Spinal cord (tissue), 10 donors: ENCODE data around the gene NDUFA5. TPM values are rescaled to one million over a fixed set of nuclear protein-coding genes. Genes with fewer than 3 reads are reported as not detected.
"Not testable (repeated sequence)": the region's sequence is repeated elsewhere in the genome, so short reads cannot be mapped to it uniquely, and the experiment has no call there.

ENCODE experiments used
- DNase-seq, 6 donors: peaks; one replicate each; pipeline versions ENCODE4 v3.0.0 to v3.0.0-alpha.2; 2013 to 2015; ENCODE audit warnings: low spot score in 6 of 6, low read depth in 4 of 6
- H3K27ac ChIP-seq: one replicate; pipeline ENCODE4 v1.5.1; 2013; ENCODE audit warnings: low read depth, low read length, control low read depth
- H3K27me3 ChIP-seq: one replicate; pipeline ENCODE4 v1.6.1; 2013; ENCODE audit warnings: low read length; ENCODE audit not compliant: control insufficient read depth, insufficient read depth
- H3K36me3 ChIP-seq: one replicate; pipeline ENCODE4 v1.6.1; 2013; ENCODE audit warnings: low read length; ENCODE audit not compliant: control insufficient read depth, insufficient read depth
- H3K4me1 ChIP-seq: one replicate; pipeline ENCODE4 v1.6.1; 2013; ENCODE audit warnings: low read length; ENCODE audit not compliant: control insufficient read depth, insufficient read depth
- H3K4me3 ChIP-seq: one replicate; pipeline ENCODE4 v1.5.1; 2013; ENCODE audit warnings: low read depth, low read length, control low read depth
- H3K9me3 ChIP-seq: one replicate; pipeline ENCODE4 v1.6.1; 2013; ENCODE audit warnings: low read length; ENCODE audit not compliant: control insufficient read depth, insufficient read depth
- WGBS: methylation state at CpG from one replicate; pipeline ENCODE4 v1.1.5; 2013; ENCODE audit warnings: missing lambda C conversion rate; ENCODE audit not compliant: insufficient coverage; 5-methylcytosine and 5-hydroxymethylcytosine counted together
- polyA plus RNA-seq, 2 donors: library from polyadenylated mRNA; unstranded; fragments of 120-200 nt; gene quantifications; one replicate each; pipeline ENCODE4 v1.2.1, GENCODE V29; 2013; ENCODE audit not compliant: insufficient read length in 2 of 2
- total RNA-seq, 2 donors: library from RNA; depleted of rRNA in 1 of 2; stranded (reverse); fragments of 120-200 nt in 1 of 2; fragments of >200 nt in 1 of 2; gene quantifications; one replicate each; pipeline versions ENCODE4 v1.2.3 to v1.2.4, GENCODE V29; 2013 to 2014
- donor health status: healthy.

NDUFA5 gene
- total and polyA plus RNA-seq, 4 donors = 99.9 to 259 (median 184) TPM

DNA sequence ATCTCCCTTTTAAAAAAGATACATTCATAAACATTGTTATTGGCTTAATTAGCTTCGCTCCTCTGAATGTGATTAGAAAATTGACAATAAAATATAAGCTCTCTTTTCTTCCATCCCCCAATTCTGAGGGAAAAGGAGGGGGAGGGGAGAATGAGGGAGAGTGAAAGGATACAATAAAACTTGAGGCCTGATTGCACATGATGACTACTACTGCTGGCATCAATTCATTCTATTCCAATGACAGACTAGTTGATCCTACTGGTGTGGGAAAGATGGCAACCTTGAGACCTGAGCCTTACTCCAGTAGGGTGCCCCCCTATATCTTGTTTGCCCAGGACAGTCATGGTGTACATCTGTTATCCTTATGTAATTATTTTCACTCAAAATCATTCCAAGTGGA lies 18.7 kb downstream of the NDUFA5 start:
- no peak overlapping the region for H3K4me3 ChIP-seq
- H3K36me3 ChIP-seq = no peaks in the 10 kb centered on the region
- H3K27ac ChIP-seq = no peak overlapping the region
- H3K4me1 ChIP-seq = peaks cover 4% of the 10 kb centered on the region
- no peaks in the 10 kb centered on the region for H3K9me3 ChIP-seq
- WGBS = no CpG with 5 or more reads among the region's 1 CpG
- H3K27me3 ChIP-seq = no peaks in the 10 kb centered on the region
- DNase-seq = no peak

DNA sequence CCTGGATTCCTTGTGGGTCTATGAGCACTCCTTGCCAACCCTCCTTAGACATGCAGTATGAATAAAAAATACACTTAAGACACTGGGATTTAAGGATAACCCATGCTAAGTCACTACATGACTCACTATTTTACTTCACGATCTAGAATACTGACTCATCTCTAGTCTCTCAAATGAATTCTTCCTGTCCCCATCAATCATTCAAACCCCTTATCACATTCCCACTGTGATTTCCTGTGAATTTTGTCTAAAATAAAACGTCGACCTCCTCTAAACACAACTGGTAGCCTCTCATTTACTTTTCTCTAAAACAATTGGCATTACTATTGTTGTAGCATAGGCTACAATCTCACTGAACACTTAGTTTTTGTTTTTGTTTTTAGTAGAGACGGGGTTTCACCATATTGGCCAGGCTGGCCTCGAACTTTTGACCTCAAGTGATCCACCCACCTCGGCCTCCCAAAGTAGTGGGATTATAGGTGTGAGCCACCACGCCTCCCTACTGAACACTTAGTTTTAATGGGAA lies 19.4 kb downstream of the NDUFA5 start:
- no peaks in the 10 kb centered on the region for H3K9me3 ChIP-seq
- H3K27me3 ChIP-seq = peaks cover 2% of the 10 kb centered on the region
- WGBS = 89% methylated on average over 1 of the region's 7 CpGs
- H3K4me1 ChIP-seq = peaks cover 4% of the 10 kb centered on the region
- H3K27ac ChIP-seq = no peak overlapping the region
- H3K4me3 ChIP-seq = no peak overlapping the region
- no peaks in the 10 kb centered on the region for H3K36me3 ChIP-seq
- DNase-seq = no peak

DNA sequence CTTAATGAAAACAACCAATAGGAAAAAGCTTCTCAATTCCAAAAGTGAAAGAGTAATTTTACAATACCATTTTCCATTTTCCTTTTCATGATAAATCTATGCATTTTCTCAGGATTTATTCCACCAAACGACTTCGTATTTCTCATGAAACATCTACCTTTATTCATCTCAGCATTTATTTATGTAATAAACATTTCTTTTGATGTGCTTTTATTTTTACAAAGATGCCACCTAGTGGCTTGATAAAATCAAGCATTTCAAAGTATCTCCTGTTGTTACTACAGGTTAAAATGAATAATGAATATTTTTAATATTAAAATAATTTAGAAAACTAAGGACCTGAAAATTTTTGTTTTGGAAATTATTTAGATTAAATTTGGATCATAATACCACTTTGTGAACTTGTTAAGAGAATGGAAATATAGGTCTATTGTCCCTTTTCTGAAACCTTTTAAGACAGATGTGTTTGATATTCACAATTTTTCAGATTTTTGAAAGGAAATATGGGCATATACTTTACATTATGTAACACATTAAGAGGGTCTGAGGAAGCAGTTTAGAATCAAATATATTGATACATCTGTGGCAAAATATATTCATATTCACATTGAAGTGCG lies 20.5 kb downstream of the NDUFA5 start:
- Histone ChIP-seq H3K4me3 (no peak overlapping the region), H3K36me3 (no peaks in the 10 kb centered on the region), H3K27me3 (peaks cover 2% of the 10 kb centered on the region), H3K9me3 (no peaks in the 10 kb centered on the region), H3K4me1 (peaks cover 4% of the 10 kb centered on the region), H3K27ac (no peak overlapping the region)
- no CpG with 5 or more reads among the region's 3 CpGs for WGBS
- DNase-seq = peak in 2 of 6 donors; percentile 30 to 81

DNA sequence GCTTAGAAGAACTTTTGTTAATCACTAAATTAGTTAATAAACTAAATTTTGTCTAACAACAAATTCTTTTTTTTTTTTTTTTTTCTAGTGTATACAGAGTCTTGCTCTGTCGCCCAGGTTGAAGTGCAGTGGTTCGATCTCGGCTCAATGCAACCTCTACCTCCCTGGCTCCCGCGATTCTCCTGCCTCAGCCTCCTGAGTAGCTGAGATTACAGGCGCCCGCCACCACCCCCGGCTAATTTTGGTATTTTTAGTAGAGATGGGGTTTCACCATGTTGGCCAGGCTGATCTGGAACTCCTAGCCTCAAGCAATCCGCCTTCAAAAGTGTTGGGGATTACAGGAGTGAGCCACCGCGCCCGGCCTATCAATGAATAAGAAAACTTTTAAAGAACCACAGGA lies 22.1 kb downstream of the NDUFA5 start:
- H3K4me3 ChIP-seq = peak overlapping the region; percentile 71
- DNase-seq = no peak
- 95% methylated on average over 7 of the region's 12 CpGs for WGBS
- peaks cover 4% of the 10 kb centered on the region for H3K4me1 ChIP-seq
- H3K27me3 ChIP-seq = peaks cover 2% of the 10 kb centered on the region
- peak overlapping the region; percentile 92 for H3K27ac ChIP-seq
- H3K9me3 ChIP-seq = no peaks in the 10 kb centered on the region
- H3K36me3 ChIP-seq = no peaks in the 10 kb centered on the region

DNA sequence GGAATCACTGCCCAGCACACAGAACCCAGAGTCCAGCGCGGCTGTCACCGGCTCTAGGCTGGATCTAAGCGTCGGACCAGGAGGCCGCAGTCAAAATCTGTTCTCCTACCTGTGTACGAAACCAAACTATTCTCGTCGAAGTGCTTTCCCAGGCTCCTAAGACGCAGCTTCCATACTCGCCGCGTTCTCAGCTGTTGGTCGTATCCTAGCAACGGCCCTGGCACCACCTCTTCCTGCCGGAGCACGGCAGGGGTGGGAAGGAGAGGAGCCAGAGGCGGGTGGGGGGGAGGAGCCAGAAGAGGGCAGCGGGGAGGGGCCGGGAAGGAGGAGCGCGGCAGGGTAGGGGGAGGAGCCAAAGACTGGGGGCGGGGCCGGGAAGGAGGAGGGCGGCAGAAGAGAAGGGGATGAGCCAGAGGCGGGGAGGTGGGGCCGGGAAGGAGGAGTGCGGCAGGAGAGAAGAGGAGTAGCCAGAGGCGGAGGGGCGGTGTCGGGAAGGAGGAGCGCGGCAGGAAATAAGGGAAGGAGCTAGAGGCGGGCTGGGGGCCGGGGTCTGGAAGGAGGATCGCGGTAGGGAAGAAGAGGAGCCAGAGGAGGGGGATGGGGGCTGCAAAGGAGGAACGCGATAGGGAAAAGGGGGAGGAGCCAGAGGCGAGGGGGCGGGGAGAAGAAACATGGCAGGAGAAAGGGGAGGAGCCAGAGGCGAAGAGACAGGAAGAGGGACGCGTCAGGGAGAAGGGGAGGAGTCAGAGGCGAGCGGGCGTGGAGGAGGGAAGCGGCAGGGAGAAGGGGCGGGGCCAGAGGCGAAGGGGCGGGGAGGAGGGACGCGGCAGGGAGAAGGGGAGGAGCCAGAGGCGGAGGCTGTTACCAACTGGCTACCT lies 23.0 kb downstream of the NDUFA5 start, which contains the start of gene IQUB:
Gene IQUB (minus strand): TSS at position 213 of the 878 bp plus-strand sequence. CDS start 22,255 bp downstream, outside the sequence.
- under 1% methylated on average over 49 of the region's 54 CpGs for WGBS
- Histone ChIP-seq H3K27ac (peak within 1 kb of the TSS; percentile 92), H3K9me3 (no peaks in the 10 kb centered on the region), H3K4me3 (peak within 1 kb of the TSS; percentile 71), H3K27me3 (peaks cover 2% of the 10 kb centered on the region), H3K36me3 (no peaks in the 10 kb centered on the region), H3K4me1 (peaks cover 4% of the 10 kb centered on the region)
- peak; percentile 86 to 99 (median 93) for DNase-seq

DNA sequence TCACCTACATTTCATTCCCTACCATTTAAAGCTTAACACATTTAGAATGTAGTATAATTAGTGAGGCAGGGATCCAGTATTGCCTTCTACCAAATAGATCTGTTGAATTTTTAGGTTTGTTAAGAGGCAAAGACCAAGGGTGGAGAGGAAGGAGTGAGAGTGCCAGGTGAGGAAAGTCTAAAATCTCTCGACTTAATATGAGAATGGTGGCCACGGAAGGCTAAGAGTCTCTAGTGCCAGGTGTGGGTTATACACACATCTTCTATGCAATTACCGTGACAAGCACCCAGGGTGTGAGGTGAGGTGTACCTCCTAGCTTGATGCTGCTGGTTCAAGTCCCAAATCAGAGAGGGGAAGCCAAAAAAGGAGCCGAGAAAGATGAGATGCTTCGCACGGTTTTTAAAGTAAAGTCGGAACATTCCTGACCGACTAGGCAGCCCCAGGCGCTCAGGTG lies 23.7 kb downstream of the NDUFA5 start:
- peak overlapping the region; percentile 71 for H3K4me3 ChIP-seq
- H3K4me1 ChIP-seq = peaks cover 4% of the 10 kb centered on the region
- WGBS = 4% methylated on average over 9 of the region's 9 CpGs
- H3K27ac ChIP-seq = peak overlapping the region; percentile 88
- H3K27me3 ChIP-seq = peaks cover 2% of the 10 kb centered on the region
- DNase-seq = no peak
- H3K9me3 ChIP-seq = no peaks in the 10 kb centered on the region
- H3K36me3 ChIP-seq = no peaks in the 10 kb centered on the region

DNA sequence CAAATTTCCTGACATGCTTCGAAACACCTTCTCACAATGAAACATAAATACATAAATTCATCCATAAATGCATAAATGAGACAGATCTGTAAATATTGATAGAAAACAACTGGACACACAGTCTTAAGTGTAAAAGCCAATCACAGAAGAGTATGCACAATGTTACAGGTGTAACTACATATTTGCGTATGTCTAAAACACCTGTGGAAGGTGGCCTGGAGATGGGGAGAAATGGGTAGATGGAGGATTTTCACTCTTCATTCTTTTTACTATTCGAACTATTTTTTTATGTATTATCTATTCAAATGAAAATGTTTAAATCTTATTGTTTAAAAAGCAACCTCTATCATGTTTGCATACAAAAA lies 24.1 kb downstream of the NDUFA5 start:
- Histone ChIP-seq H3K4me3 (peak overlapping the region; percentile 71), H3K4me1 (peaks cover 4% of the 10 kb centered on the region), H3K36me3 (no peaks in the 10 kb centered on the region), H3K27ac (peak overlapping the region; percentile 88), H3K9me3 (no peaks in the 10 kb centered on the region), H3K27me3 (peaks cover 2% of the 10 kb centered on the region)
- no CpG with 5 or more reads among the region's 3 CpGs for WGBS
- no peak for DNase-seq

DNA sequence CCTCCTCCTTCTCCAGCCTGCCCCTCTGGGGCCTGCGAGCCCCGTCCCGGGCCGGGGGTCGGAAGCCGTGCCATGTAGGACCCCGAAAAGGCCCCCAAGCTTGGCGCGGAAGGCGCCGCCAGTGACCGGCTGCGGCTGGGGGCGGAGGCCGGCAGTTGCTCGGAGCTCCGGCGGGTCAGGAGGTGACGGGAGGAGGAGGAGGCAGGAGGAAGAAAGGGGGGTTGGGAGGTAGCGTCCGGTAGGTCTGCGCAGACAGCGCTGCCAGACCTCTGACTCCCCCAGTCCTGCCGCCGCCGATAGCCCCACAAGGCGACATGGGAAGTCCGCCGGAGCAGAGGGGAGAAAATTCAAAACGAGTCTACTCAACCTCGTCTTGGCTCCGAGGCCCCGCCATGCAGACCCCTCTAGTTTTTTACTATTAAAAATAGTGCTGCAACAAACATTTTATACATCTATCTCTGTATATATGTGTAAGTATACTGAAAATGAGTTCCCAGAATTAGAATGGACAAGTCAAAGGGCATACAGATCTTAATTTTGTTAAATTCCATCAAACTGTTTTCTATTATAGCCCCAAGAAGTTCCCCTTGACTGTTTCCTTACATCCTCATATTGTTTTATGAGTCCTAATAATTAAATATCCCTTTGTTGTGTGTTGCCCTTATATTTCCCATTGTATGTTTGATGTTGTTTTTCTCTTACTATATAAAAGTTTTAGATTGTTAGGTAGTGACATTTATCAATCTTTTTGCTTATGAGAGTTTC lies 24.6 kb downstream of the NDUFA5 start:
- DNase-seq = peak in 2 of 6 donors; percentile 7 to 26
- H3K4me1 ChIP-seq, H3K9me3 ChIP-seq, H3K36me3 ChIP-seq, H3K27me3 ChIP-seq: not testable (repeated sequence)
- H3K4me3 ChIP-seq = peak overlapping the region; percentile 71
- H3K27ac ChIP-seq = peak overlapping the region; percentile 88
- 0% methylated on average over 10 of the region's 33 CpGs for WGBS

DNA sequence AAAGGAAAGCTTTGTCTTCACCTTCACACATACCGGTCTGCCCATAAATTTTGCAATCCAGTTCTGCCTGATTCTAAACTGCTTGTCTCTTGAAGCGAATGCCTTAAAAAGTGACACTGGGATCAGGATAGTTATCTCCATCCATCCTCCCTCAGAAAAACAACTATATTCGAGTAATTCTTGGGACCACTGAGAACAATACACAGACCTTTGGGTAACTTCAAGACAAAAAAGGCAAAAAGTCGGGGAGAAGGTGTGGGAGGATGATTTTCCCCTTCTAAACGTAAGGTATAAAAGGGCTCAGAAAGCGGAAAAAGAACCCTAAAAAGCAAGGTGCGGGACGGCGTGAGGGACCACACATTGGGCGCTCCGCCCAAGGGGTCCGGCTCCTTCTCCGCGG lies 25.3 kb downstream of the NDUFA5 start:
- not testable (repeated sequence) for H3K27ac ChIP-seq, H3K36me3 ChIP-seq, H3K9me3 ChIP-seq, H3K27me3 ChIP-seq, H3K4me1 ChIP-seq
- 50% methylated on average over 1 of the region's 14 CpGs for WGBS
- peak overlapping the region; percentile 71 for H3K4me3 ChIP-seq
- peak in 2 of 6 donors; percentile 6 for DNase-seq
